CMK (cell line): Measurements from ENCODE around the gene EEF1A1.
"Not testable (repeated sequence)": the region's sequence is repeated elsewhere in the genome, so short reads cannot be mapped to it uniquely, and the experiment has no call there.

Experiments used
- DNase-seq: peaks from one replicate; pipeline ENCODE4 v3.0.0-alpha.2; 2010; ENCODE audit warnings: low read depth

Gene EEF1A1

GRCh38 chr6:73537677-73538076 is 16.8 kb upstream of the EEF1A1 start:
- no peak for DNase-seq

GRCh38 chr6:73534628-73535027 is 13.8 kb upstream of the EEF1A1 start:
- DNase-seq: no peak

- no peak for DNase-seq
Observed at GRCh38 chr6:73532293-73532692, 11.5 kb upstream of the EEF1A1 start.

GRCh38 chr6:73528897-73529296 is 8.1 kb upstream of the EEF1A1 start:
- DNase-seq: no peak

GRCh38 chr6:73525546-73526330 is 4.9 kb upstream of the EEF1A1 start:
- no peak for DNase-seq

GRCh38 chr6:73523434-73524123 is 2.7 kb upstream of the EEF1A1 start:
- DNase-seq: peak; percentile 76

GRCh38 chr6:73521351-73521985 is 636 bp upstream of the EEF1A1 start:
- no peak for DNase-seq

GRCh38 chr6:73519926-73520687 is 725 bp downstream of the EEF1A1 start:
- DNase-seq: peak; percentile 78

- DNase-seq: not testable (repeated sequence)
Observed at GRCh38 chr6:73518982-73519881, 1.6 kb downstream of the EEF1A1 start.

GRCh38 chr6:73518100-73518981 is 2.5 kb downstream of the EEF1A1 start:
- not testable (repeated sequence) for DNase-seq

- no peak for DNase-seq
Observed at GRCh38 chr6:73516514-73517489, 4.0 kb downstream of the EEF1A1 start.

- no peak for DNase-seq
Observed at GRCh38 chr6:73515204-73515655, 5.6 kb downstream of the EEF1A1 start.

- DNase-seq: no peak
Observed at GRCh38 chr6:73514746-73515110, 6.1 kb downstream of the EEF1A1 start.

- no peak for DNase-seq
Observed at GRCh38 chr6:73513496-73513854, 7.4 kb downstream of the EEF1A1 start.

- no peak for DNase-seq
Observed at GRCh38 chr6:73511796-73512195, 9.0 kb downstream of the EEF1A1 start.

- DNase-seq: no peak
Observed at GRCh38 chr6:73509851-73510250, 11.0 kb downstream of the EEF1A1 start.

GRCh38 chr6:73508776-73509175 is 12.1 kb downstream of the EEF1A1 start:
- no peak for DNase-seq

GRCh38 chr6:73506246-73506645 is 14.6 kb downstream of the EEF1A1 start:
- DNase-seq: no peak

- not testable (repeated sequence) for DNase-seq
Observed at GRCh38 chr6:73505705-73506104, 15.1 kb downstream of the EEF1A1 start.
